ENCODE data around the gene MRPL36.
"Not testable (repeated sequence)": the region's sequence is repeated elsewhere in the genome, so short reads cannot be mapped to it uniquely, and the experiment has no call there.

MRPL36 gene

DNA sequence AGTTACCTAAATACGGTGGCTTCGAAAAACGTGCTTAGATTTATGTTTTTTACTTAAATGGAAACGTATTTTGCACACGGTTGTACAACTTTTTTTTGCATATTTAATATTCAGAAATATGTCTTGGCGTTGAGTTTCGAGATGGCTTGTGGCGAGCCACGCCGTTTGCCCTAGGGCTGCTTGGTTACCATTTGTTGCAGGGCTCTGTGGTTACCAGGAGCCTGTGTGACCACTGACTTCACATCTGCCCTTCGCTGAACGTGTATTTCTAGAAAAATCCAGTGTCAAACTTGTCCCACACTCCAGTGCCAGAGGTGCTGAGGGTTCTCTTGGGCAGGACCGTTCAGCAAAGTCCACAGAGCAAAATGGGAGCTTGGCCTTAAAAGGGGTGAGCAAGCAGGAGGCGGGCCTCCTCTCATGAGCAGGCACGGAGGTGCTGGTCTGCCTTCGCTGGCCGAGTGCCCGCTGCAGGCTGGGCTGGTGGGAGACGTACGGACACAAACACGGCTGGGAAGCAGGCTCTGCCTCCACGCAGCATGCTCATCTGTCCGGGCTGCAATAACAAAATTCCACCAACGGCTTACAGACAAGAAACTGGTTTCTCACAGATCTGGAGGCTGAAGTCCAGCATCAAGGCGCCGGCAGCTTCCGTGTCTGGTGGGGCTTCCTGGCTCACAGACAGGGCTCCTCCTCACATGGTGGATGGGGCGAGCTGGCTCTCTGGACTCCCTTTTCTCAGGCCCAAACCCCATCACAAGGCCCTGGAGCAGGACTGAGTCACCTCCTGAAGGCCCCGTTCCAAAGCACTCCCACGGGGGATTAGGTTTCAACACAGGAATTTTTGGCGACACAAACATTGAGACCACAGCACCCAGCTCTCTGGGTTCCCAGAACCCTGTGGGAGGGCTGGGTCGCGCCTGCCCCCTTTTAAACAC, 5.4 kb downstream of the MRPL36 start:
- TF ChIP-seq, protein P1, sequence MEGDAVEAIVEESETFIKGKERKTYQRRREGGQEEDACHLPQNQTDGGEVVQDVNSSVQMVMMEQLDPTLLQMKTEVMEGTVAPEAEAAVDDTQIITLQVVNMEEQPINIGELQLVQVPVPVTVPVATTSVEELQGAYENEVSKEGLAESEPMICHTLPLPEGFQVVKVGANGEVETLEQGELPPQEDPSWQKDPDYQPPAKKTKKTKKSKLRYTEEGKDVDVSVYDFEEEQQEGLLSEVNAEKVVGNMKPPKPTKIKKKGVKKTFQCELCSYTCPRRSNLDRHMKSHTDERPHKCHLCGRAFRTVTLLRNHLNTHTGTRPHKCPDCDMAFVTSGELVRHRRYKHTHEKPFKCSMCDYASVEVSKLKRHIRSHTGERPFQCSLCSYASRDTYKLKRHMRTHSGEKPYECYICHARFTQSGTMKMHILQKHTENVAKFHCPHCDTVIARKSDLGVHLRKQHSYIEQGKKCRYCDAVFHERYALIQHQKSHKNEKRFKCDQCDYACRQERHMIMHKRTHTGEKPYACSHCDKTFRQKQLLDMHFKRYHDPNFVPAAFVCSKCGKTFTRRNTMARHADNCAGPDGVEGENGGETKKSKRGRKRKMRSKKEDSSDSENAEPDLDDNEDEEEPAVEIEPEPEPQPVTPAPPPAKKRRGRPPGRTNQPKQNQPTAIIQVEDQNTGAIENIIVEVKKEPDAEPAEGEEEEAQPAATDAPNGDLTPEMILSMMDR (IDR thresholded peaks at IDR 0.05; ENCODE audit: borderline replicate concordance, insufficient read depth, low read depth, low read length): no peak
- no peak overlapping the region for H3K4me3 ChIP-seq (ENCODE audit: low read depth, low read length)

DNA sequence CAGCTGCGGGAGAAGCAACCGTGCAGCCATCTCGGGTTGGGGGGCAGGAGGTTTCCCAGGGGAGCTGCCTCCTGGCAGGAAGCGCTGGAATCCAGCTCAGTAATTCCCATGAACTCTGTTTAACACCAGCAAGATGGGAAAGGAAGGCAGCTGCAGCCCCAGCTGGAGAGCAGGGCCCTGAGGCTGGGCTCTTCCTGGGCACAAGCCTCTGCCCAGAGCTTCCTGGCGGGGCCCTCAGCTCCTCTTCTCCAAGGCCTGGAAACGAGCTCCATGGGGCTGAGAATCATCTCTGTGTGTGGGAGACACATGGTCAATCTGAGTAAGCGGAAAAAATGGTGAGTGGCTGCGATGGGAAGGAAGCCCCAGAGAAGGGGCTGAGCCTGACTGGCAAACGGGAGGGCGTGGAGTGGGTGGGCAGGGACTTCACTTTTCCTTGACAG, 6.3 kb downstream of the MRPL36 start:
- peak overlapping the region; percentile 34 for H3K4me3 ChIP-seq (ENCODE audit: low read depth, low read length)
- TF ChIP-seq, protein P1 (IDR thresholded peaks at IDR 0.05; ENCODE audit: borderline replicate concordance, insufficient read depth, low read depth, low read length): no peak

DNA sequence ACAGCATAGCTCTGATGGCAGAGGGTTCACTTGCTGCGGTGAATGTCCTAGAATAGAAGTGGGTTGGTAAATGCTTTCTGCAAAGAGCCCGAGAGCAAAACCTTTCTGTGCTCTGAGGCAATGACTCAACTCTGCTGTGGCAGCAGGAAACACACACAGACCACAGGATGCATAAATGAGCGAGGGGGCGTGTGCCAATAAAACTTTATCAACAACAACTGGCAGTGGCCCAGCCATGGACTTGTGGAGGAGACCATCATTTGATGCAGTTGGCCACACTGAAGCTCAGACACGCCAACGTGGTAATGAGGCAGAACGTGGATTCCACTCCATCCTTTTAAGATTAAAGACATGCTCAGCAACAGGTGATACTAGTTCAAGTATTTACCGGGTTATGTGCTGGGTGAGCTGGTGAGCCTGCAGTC, 6.8 kb downstream of the MRPL36 start:
- TF ChIP-seq, protein P1 (IDR thresholded peaks at IDR 0.05; ENCODE audit: borderline replicate concordance, insufficient read depth, low read depth, low read length): no peak
- H3K4me3 ChIP-seq (ENCODE audit: low read depth, low read length): peak overlapping the region; percentile 34

GRCh38 chr5:1791176-1791575, 8.5 kb downstream of the MRPL36 start:
- H3K4me3 ChIP-seq (ENCODE audit: low read depth, low read length): no peak overlapping the region
- TF ChIP-seq, protein P1 (IDR thresholded peaks at IDR 0.05; ENCODE audit: borderline replicate concordance, insufficient read depth, low read depth, low read length): no peak

DNA sequence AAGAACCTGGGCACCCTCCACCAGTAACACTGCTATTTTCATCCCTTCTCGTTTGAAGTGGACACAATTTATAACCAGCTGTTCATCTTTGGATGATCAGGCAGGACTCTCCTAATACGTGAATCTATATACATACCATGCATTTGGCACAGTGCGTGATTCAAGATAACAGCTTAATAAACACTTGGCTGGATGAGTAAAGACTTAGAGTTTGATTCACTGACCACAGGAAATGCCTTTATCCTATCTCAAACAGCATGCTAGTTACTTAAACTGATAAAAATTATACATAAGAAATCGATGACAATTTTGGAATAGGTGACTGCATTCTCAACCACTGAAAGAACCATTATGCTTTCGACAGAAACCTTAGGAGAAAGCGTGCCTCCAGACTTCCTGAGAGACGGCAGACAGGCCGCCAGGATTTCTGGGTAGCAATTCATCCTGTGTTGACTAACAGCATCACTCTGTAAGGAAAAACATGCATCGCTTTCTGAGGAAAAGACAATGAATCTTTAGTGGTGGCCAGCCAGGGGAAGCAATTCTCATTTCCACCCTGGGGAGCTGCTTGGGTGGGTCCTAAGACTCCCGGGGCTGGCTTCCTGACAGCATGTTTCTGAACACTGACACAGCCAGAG, 9.7 kb downstream of the MRPL36 start:
- no peak overlapping the region for H3K4me3 ChIP-seq (ENCODE audit: low read depth, low read length)
- TF ChIP-seq, protein P1 (IDR thresholded peaks at IDR 0.05; ENCODE audit: borderline replicate concordance, insufficient read depth, low read depth, low read length): no peak

DNA sequence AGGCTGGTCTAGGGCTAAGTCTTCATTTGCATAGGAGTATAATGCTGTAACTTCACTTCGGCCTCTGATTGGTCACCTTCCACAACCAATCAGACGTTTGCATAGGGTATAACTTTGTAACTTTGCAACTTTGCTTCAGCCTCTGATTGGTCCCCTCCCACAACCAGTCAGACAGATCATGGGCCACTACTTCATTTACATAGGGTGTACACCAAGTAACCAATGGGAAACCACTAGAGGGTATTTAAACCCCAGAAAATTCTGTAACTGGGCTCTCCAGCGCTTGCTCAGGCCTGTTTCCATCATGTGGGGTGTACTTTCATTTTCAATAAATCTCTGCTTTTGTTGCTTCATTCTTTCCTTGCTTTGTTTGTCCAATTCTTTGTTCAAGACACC, 10.2 kb downstream of the MRPL36 start:
- H3K4me3 ChIP-seq (ENCODE audit: low read depth, low read length): not testable (repeated sequence)

DNA sequence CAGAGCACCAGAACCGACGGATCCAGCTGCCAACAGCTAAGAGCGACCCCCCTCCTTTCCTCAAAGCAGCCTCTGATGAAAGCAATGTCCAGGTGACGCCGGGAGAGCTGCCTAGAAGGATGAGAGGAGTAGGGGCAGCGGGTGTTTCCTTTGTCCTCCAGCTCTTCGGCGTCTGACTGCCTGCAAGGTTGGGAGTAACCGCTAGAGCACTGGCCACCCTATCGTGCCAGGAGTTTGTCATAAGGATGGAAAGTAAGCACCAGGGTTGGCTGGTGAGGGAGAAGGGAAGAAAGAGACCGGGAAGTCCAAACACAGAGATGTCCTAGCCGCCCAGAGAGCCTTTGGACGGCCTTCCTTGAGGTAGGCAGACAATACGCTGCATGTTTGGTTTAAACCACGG, 10.8 kb downstream of the MRPL36 start:
- TF ChIP-seq, protein P1 (IDR thresholded peaks at IDR 0.05; ENCODE audit: borderline replicate concordance, insufficient read depth, low read depth, low read length): no peak
- no peak overlapping the region for H3K4me3 ChIP-seq (ENCODE audit: low read depth, low read length)

Measured in GM12875 (cell line).